H1 (cell line): ENCODE data around the gene LHB. TPM values are rescaled to one million over a fixed set of nuclear protein-coding genes. Genes with fewer than 3 reads are reported as not detected.
"Not testable (repeated sequence)": the region's sequence is repeated elsewhere in the genome, so short reads cannot be mapped to it uniquely, and the experiment has no call there.

ENCODE experiments used
- CTCF ChIA-PET: fragments of 300-600 bp; sonication (Branson Sonifier 250); formaldehyde crosslinking; loops from one replicate; lab custom pipeline; 2021; ENCODE audit not compliant: partially characterized antibody; lab: Charles Lee
- POLR2A ChIA-PET: fragments of 300-600 bp; sonication (Branson Sonifier 250); formaldehyde crosslinking; loops from one replicate; lab custom pipeline; 2021; ENCODE audit warnings: inconsistent platforms; ENCODE audit not compliant: partially characterized antibody; lab: Charles Lee
- DNase-seq, 2 experiments: peaks; one replicate each; pipeline versions ENCODE4 v3.0.0 to v3.0.0-alpha.2; 2010 to 2022; ENCODE audit warnings: low spot score in 2 of 2, low read depth in 1 of 2, mixed read lengths in 1 of 2
- FAIRE-seq: peaks from 2 replicates; lab custom pipeline; 2011; peaks lifted over from hg19 to GRCh38; lab: Jason Lieb, UNC
- H2AFZ ChIP-seq: 2 replicates; pipeline ENCODE4 v1.8.1; 2012; ENCODE audit warnings: low read length, inconsistent platforms
- H2AK5ac ChIP-seq: 2 replicates; pipeline ENCODE4 v1.6.1; 2013; ENCODE audit warnings: low read depth, low read length
- H2BK120ac ChIP-seq: replicated peaks from 2 replicates; pipeline ENCODE3; 2013; ENCODE audit warnings: low read depth, low read length, inconsistent platforms
- H2BK12ac ChIP-seq: 2 replicates; pipeline ENCODE4 v1.6.1; 2013; ENCODE audit warnings: low read depth, low read length
- H2BK15ac ChIP-seq: 2 replicates; pipeline ENCODE4 v1.6.1; 2013; ENCODE audit warnings: low read length
- H2BK20ac ChIP-seq: 2 replicates; pipeline ENCODE4 v1.6.1; 2013; ENCODE audit warnings: low read length
- H2BK5ac ChIP-seq: 2 replicates; pipeline ENCODE4 v1.6.1; 2013; ENCODE audit warnings: low read depth, low read length
- H3K14ac ChIP-seq: 2 replicates; pipeline ENCODE4 v1.6.1; 2013; ENCODE audit warnings: inconsistent platforms; ENCODE audit not compliant: insufficient read length
- H3K18ac ChIP-seq: 2 replicates; pipeline ENCODE4 v1.6.1; 2013; ENCODE audit warnings: low read length; ENCODE audit errors: extremely low read depth
- H3K23ac ChIP-seq: 2 replicates; pipeline ENCODE4 v1.6.1; 2013; ENCODE audit warnings: inconsistent platforms; ENCODE audit not compliant: insufficient read length
- H3K23me2 ChIP-seq: 2 replicates; pipeline ENCODE4 v1.6.1; 2013; ENCODE audit warnings: low read depth, low read length
- H3K27ac ChIP-seq: 2 replicates; pipeline ENCODE4 v1.6.1; 2011; ENCODE audit warnings: low read depth, low read length, inconsistent platforms
- H3K27me3 ChIP-seq, 4 experiments: replicated peaks in 1 of 4; 1 replicate in 1 of 4; 2 replicates in 3 of 4; pipeline versions ENCODE4 v1.6.1 to v1.8.1; 2011 to 2013; ENCODE audit warnings: low read length in 3 of 4, mild to moderate bottlenecking in 3 of 4, inconsistent platforms in 2 of 4, mixed read lengths in 2 of 4, moderate library complexity in 1 of 4; ENCODE audit not compliant: control insufficient read depth in 3 of 4, insufficient read depth in 3 of 4; ENCODE audit errors: extremely low read depth in 1 of 4
- H3K36me3 ChIP-seq, 4 experiments: 2 replicates each; pipeline versions ENCODE4 v1.6.1 to v1.8.1; 2011 to 2013; ENCODE audit warnings: mild to moderate bottlenecking in 4 of 4, low read length in 3 of 4, moderate library complexity in 2 of 4, control low read depth in 1 of 4, inconsistent platforms in 1 of 4; ENCODE audit not compliant: insufficient read depth in 4 of 4, control insufficient read depth in 2 of 4
- H3K4ac ChIP-seq: replicated peaks from 2 replicates; pipeline ENCODE3; 2013; ENCODE audit warnings: low read length, low read depth, mixed read lengths, inconsistent platforms; ENCODE audit not compliant: insufficient read length
- H3K4me1 ChIP-seq, 4 experiments: replicated peaks in 1 of 4; 1 replicate in 1 of 4; 2 replicates in 3 of 4; pipeline versions ENCODE4 v1.6.1 to v1.8.1; 2011 to 2013; ENCODE audit warnings: low read length in 3 of 4, inconsistent platforms in 2 of 4, mixed read lengths in 1 of 4; ENCODE audit not compliant: insufficient read depth in 4 of 4, control insufficient read depth in 3 of 4
- H3K4me2 ChIP-seq, 2 experiments: 2 replicates each; pipeline versions ENCODE4 v1.6.1 to v1.8.1; 2011 to 2013; ENCODE audit warnings: low read depth in 2 of 2, low read length in 2 of 2, control low read depth in 1 of 2, inconsistent platforms in 1 of 2, mild to moderate bottlenecking in 1 of 2; ENCODE audit not compliant: insufficient read depth in 1 of 2
- H3K4me3 ChIP-seq, 4 experiments: fragments of 200-600, 300-600 bp in 1 of 4; sonication (generic), shearing (Covaris generic), sonication (Bioruptor Twin) in 1 of 4; 2 replicates each; pipeline versions ENCODE4 v1.5.1 to v1.8.1; 2011 to 2016; ENCODE audit warnings: low read length in 4 of 4, low read depth in 3 of 4, control low read depth in 2 of 4, inconsistent platforms in 2 of 4, mild to moderate bottlenecking in 2 of 4, mixed read lengths in 1 of 4, moderate library complexity in 1 of 4; ENCODE audit not compliant: insufficient read depth in 2 of 4; ENCODE audit errors: extremely low read depth in 1 of 4
- H3K56ac ChIP-seq: replicated peaks from 2 replicates; pipeline ENCODE3; 2013; ENCODE audit warnings: low read depth, mild to moderate bottlenecking, mixed read lengths, low read length, inconsistent platforms; ENCODE audit not compliant: insufficient read length
- H3K79me1 ChIP-seq: 2 replicates; pipeline ENCODE4 v1.6.1; 2013; ENCODE audit warnings: low read depth, low read length, control low read depth
- H3K79me2 ChIP-seq, 2 experiments: 2 replicates each; pipeline versions ENCODE4 v1.6.1 to v1.8.1; 2012 to 2013; ENCODE audit warnings: low read length in 2 of 2, mild to moderate bottlenecking in 2 of 2, inconsistent platforms in 1 of 2; ENCODE audit not compliant: insufficient read depth in 2 of 2, control insufficient read depth in 1 of 2
- H3K9ac ChIP-seq, 4 experiments: replicated peaks in 1 of 4; 1 replicate in 1 of 4; 2 replicates in 3 of 4; pipeline versions ENCODE4 v1.6.1 to v1.8.1; 2011 to 2013; ENCODE audit warnings: low read depth in 3 of 4, low read length in 3 of 4, control low read depth in 2 of 4, mild to moderate bottlenecking in 2 of 4, moderate library complexity in 2 of 4, inconsistent platforms in 1 of 4; ENCODE audit errors: extremely low read depth in 1 of 4
- H3K9me3 ChIP-seq, 2 experiments: 2 replicates each; pipeline versions ENCODE4 v1.6.1 to v1.8.1; 2012 to 2013; ENCODE audit warnings: mild to moderate bottlenecking in 2 of 2, moderate library complexity in 2 of 2, control low read depth in 1 of 2, inconsistent platforms in 1 of 2, low read depth in 1 of 2, low read length in 1 of 2, mixed read lengths in 1 of 2; ENCODE audit not compliant: insufficient read depth in 2 of 2
- H4K20me1 ChIP-seq, 2 experiments: replicated peaks in 1 of 2; 2 replicates each; pipeline versions ENCODE3 to v1.8.1; 2011 to 2013; ENCODE audit warnings: inconsistent platforms in 2 of 2, low read length in 2 of 2, mild to moderate bottlenecking in 1 of 2; ENCODE audit not compliant: insufficient read depth in 2 of 2, control insufficient read depth in 1 of 2
- H4K5ac ChIP-seq: 2 replicates; pipeline ENCODE4 v1.6.1; 2013; ENCODE audit warnings: low read length, low read depth, mixed read lengths, inconsistent platforms; ENCODE audit not compliant: insufficient read length
- H4K8ac ChIP-seq: 2 replicates; pipeline ENCODE4 v1.8.0; 2013; ENCODE audit warnings: mild to moderate bottlenecking, moderate library complexity, low read length, inconsistent platforms; ENCODE audit not compliant: insufficient read depth; ENCODE audit errors: extremely low read depth
- H4K91ac ChIP-seq: replicated peaks from 2 replicates; pipeline ENCODE3; 2013; ENCODE audit warnings: low read length, mixed read lengths, inconsistent platforms; ENCODE audit not compliant: insufficient read length
- CREB1 ChIP-seq: IDR thresholded peaks from 2 replicates; pipeline ENCODE4 v1.6.1; 2012; ENCODE audit warnings: inconsistent platforms
- CTCF ChIP-seq, 3 experiments: IDR thresholded peaks; 1 replicate in 2 of 3; 2 replicates in 1 of 3; pipeline versions ENCODE4 v1.5.1 to v1.6.1; 2011; ENCODE audit warnings: low read length in 3 of 3, mild to moderate bottlenecking in 3 of 3, inconsistent platforms in 2 of 3, low read depth in 1 of 3, moderate library complexity in 1 of 3; ENCODE audit not compliant: insufficient read depth in 1 of 3; ENCODE audit errors: control extremely low read depth in 1 of 3
- NANOG ChIP-seq: IDR thresholded peaks from 2 replicates; pipeline ENCODE4 v1.6.1; 2011; ENCODE audit warnings: low read length, low read depth, mild to moderate bottlenecking, inconsistent platforms; ENCODE audit not compliant: insufficient read depth, poor library complexity, severe bottlenecking
- RAD21 ChIP-seq, 2 experiments: IDR thresholded peaks in 1 of 2; conservative IDR thresholded peaks in 1 of 2; 2 replicates each; pipeline ENCODE4 v1.6.1; 2011; ENCODE audit warnings: low read depth in 2 of 2, low read length in 2 of 2, improper control_type of control experiment in 1 of 2, inconsistent platforms in 1 of 2, mild to moderate bottlenecking in 1 of 2, moderate library complexity in 1 of 2
- TBP ChIP-seq: IDR thresholded peaks from 2 replicates; pipeline ENCODE4 v1.6.1; 2011; ENCODE audit warnings: low read depth, low read length, improper control_type of control experiment
- YY1 ChIP-seq: IDR thresholded peaks from 2 replicates; pipeline ENCODE4 v1.6.1; 2011; ENCODE audit warnings: low read depth, mild to moderate bottlenecking, low read length
- WGBS, 2 experiments: shearing (Covaris generic) in 1 of 2; methylation state at CpG; one replicate each; pipeline versions ENCODE4 v1.1.6 to v1.1.7; 2013 to 2015; ENCODE audit warnings: low lambda C conversion rate in 2 of 2, mixed read lengths in 2 of 2, inconsistent platforms in 1 of 2, low coverage in 1 of 2, missing lambda C conversion rate in 1 of 2; ENCODE audit not compliant: insufficient replicate concordance in 2 of 2, insufficient coverage in 1 of 2, insufficient read length in 1 of 2; ENCODE audit errors: extremely low coverage in 1 of 2, missing lambda C conversion rate in 1 of 2; 5-methylcytosine and 5-hydroxymethylcytosine counted together
- polyA plus RNA-seq, 7 experiments: library from polyadenylated mRNA; depleted of rRNA in 3 of 7; stranded (reverse) in 5 of 7; unstranded in 2 of 7; fragments of >200 nt in 5 of 7; fragments of 200-250 nt in 2 of 7; gene quantifications; 1 replicate in 5 of 7; 2 replicates in 1 of 7; 4 replicates in 1 of 7; pipeline versions ENCODE4 v1.2.1 to v1.2.3, GENCODE V29; 2011 to 2013; ENCODE audit warnings: missing spikeins in 2 of 7, mixed read lengths in 2 of 7
- total RNA-seq: library from RNA; stranded (reverse); fragmentation: NEBNext Ultra II Directional; extraction: Animal tissue kit (Norgen Biotek cat#: 25700); gene quantifications from 2 replicates; pipeline ENCODE4 v1.2.1, GENCODE V29; 2021

Gene LHB
- total and polyA plus RNA-seq, 2 of the 8 experiments (the other 6 are each of a cell fraction or from before 2014, with no cell fraction given): 0.53 TPM; not detected in 1

GRCh38 chr19:49036815-49037214 is 19.9 kb upstream of the LHB start, which contains the start of gene CGB1:
CGB1 (minus strand) TSS chr19:49036895; CDS start chr19:49036711, 184 bp downstream.
- H3K79me1 ChIP-seq, H3K27me3 ChIP-seq, H2AK5ac ChIP-seq, H2BK12ac ChIP-seq, H3K9me3 ChIP-seq, H3K56ac ChIP-seq, H3K23me2 ChIP-seq, H2BK15ac ChIP-seq, H2BK20ac ChIP-seq, FAIRE-seq, POLR2A ChIA-PET, H4K20me1 ChIP-seq, H3K14ac ChIP-seq, H2BK5ac ChIP-seq, H3K23ac ChIP-seq, H2AFZ ChIP-seq, H4K91ac ChIP-seq, H3K18ac ChIP-seq, H3K27ac ChIP-seq, H4K5ac ChIP-seq, H3K4me2 ChIP-seq, H2BK120ac ChIP-seq, H3K4me1 ChIP-seq, H3K36me3 ChIP-seq, H3K4me3 ChIP-seq, H4K8ac ChIP-seq, CTCF ChIA-PET, H3K9ac ChIP-seq, H3K79me2 ChIP-seq, H3K4ac ChIP-seq: not testable (repeated sequence)
- DNase-seq: peak in 1 of 2 experiments; percentile 89
- WGBS, 2 experiments: 72% methylated on average over 9 of the region's 18 CpGs; no CpG with 5 or more reads in 1 of the 2 experiments
- peak; percentile 53; the same call in 1 of the 2 replicates for TF ChIP-seq YY1
- TF ChIP-seq RAD21 (IDR thresholded peaks at IDR 0.05 in 1 of 2, conservative IDR thresholded peaks at IDR 0.05 in 1 of 2; ENCODE audit: low read depth in 2 of 2, low read length in 2 of 2): peak; percentile 24 to 47; a peak in 2 of 4 replicates
- TF ChIP-seq NANOG: peak; percentile 29
- peak; percentile 65 to 78 (median 74) for TF ChIP-seq CTCF (IDR thresholded peaks at IDR 0.05; ENCODE audit: control extremely low read depth in 1 of 3, insufficient read depth in 1 of 3, low read depth in 1 of 3, low read length in 3 of 3)
- peak; percentile 80 for TF ChIP-seq CREB1
- TF ChIP-seq TBP: peak; percentile 93
